ENCODE measurements around the gene STUB1. TPM values are rescaled to one million over a fixed set of nuclear protein-coding genes. Genes with fewer than 3 reads are reported as not detected.

Gene STUB1
- total RNA-seq, 4 donors from 2014 or later, result 155 to 215 (median 178) TPM

- H3K4me1 ChIP-seq, result peaks cover 19 to 32% (median 25%) of the 10 kb centered on the region in 4 donors
- H3K36me3 ChIP-seq, result peaks cover 0 to 56% (median 30%) of the 10 kb centered on the region in 4 donors
- intact Hi-C loops (cut with DNase I), result no loop called here
- DNase-seq (ENCODE audit: extremely low spot score), result no peak
- H3K27ac ChIP-seq (replicated peaks in 1 of 4), result no peak overlapping the region
- TF ChIP-seq POLR2A (IDR thresholded peaks at IDR 0.05; ENCODE audit: low read depth) (no peak), EP300 (IDR thresholded peaks at IDR 0.05) (no peak), POLR2AphosphoS5 (IDR thresholded peaks at IDR 0.05) (no peak), CTCF (IDR thresholded peaks at IDR 0.05) (no peak)
- no peaks in the 10 kb centered on the region for H3K27me3 ChIP-seq
- no peak overlapping the region for H3K4me3 ChIP-seq
- H3K9me3 ChIP-seq, result no peaks in the 10 kb centered on the region
- 82% methylated on average over 13 of the region's 28 CpGs for WGBS
These were observed 27.5 kb upstream of the STUB1 start for GRCh38 chr16:652454-653305.

GRCh38 chr16:654034-654433 lies 26.2 kb upstream of the STUB1 start:
- TF ChIP-seq EP300 (IDR thresholded peaks at IDR 0.05), result no peak
- no peak for TF ChIP-seq POLR2A (IDR thresholded peaks at IDR 0.05; ENCODE audit: low read depth)
- TF ChIP-seq POLR2AphosphoS5 (IDR thresholded peaks at IDR 0.05), result no peak
- no peak for TF ChIP-seq CTCF (IDR thresholded peaks at IDR 0.05)
- Histone ChIP-seq H3K27ac (replicated peaks in 1 of 4) (no peak overlapping the region), H3K4me1 (peaks cover 8 to 21% (median 13%) of the 10 kb centered on the region in 4 donors), H3K27me3 (no peaks in the 10 kb centered on the region), H3K4me3 (no peak overlapping the region), H3K36me3 (peaks cover 0 to 70% (median 40%) of the 10 kb centered on the region in 4 donors), H3K9me3 (no peaks in the 10 kb centered on the region)
- WGBS, result 91% methylated on average over 12 of the region's 12 CpGs
- intact Hi-C loops (cut with DNase I), result no loop called here
- DNase-seq (ENCODE audit: extremely low spot score), result no peak

- Histone ChIP-seq H3K4me1 (peaks cover 10 to 25% (median 20%) of the 10 kb centered on the region in 4 donors), H3K27me3 (no peaks in the 10 kb centered on the region), H3K27ac (replicated peaks in 1 of 4) (no peak overlapping the region), H3K9me3 (no peaks in the 10 kb centered on the region), H3K36me3 (peaks cover 0 to 62% (median 37%) of the 10 kb centered on the region in 4 donors), H3K4me3 (no peak overlapping the region)
- DNase-seq (ENCODE audit: extremely low spot score), result no peak
- intact Hi-C loops (cut with DNase I), result no loop called here
- TF ChIP-seq EP300 (IDR thresholded peaks at IDR 0.05), result no peak
- no peak for TF ChIP-seq POLR2AphosphoS5 (IDR thresholded peaks at IDR 0.05)
- no peak for TF ChIP-seq CTCF (IDR thresholded peaks at IDR 0.05)
- TF ChIP-seq POLR2A (IDR thresholded peaks at IDR 0.05; ENCODE audit: low read depth), result no peak
- 100% methylated on average over 3 of the region's 22 CpGs for WGBS
These were observed 22.7 kb upstream of the STUB1 start for GRCh38 chr16:657487-657886.

GRCh38 chr16:658679-659571 lies 21.3 kb upstream of the STUB1 start:
- 84% methylated on average over 32 of the region's 35 CpGs for WGBS
- no peak for DNase-seq (ENCODE audit: extremely low spot score)
- H3K36me3 ChIP-seq, result peaks cover 0 to 47% (median 30%) of the 10 kb centered on the region in 4 donors
- H3K4me1 ChIP-seq, result peaks cover 10 to 25% (median 20%) of the 10 kb centered on the region in 4 donors
- no peaks in the 10 kb centered on the region for H3K9me3 ChIP-seq
- intact Hi-C loops (cut with DNase I), result no loop called here
- no peak for TF ChIP-seq POLR2AphosphoS5 (IDR thresholded peaks at IDR 0.05)
- no peak for TF ChIP-seq POLR2A (IDR thresholded peaks at IDR 0.05; ENCODE audit: low read depth)
- no peak for TF ChIP-seq CTCF (IDR thresholded peaks at IDR 0.05)
- no peak for TF ChIP-seq EP300 (IDR thresholded peaks at IDR 0.05)
- no peak overlapping the region for H3K27ac ChIP-seq (replicated peaks in 1 of 4)
- H3K27me3 ChIP-seq, result no peaks in the 10 kb centered on the region
- no peak overlapping the region for H3K4me3 ChIP-seq
